ENCODE measurements around the gene GALNT15.

- TF ChIP-seq CTCF (IDR thresholded peaks at IDR 0.05) (no peak), POLR2AphosphoS5 (IDR thresholded peaks at IDR 0.05) (no peak), POLR2A (IDR thresholded peaks at IDR 0.05) (no peak), EP300 (IDR thresholded peaks at IDR 0.05) (no peak)
These were observed 12.8 kb downstream of the GALNT15 start for GRCh38 chr3:16187213-16187790.

All from sigmoid colon (tissue), 4 donors.